ENCODE data around the gene ZNF275. TPM values are rescaled to one million over a fixed set of nuclear protein-coding genes. Genes with fewer than 3 reads are reported as not detected.

ZNF275 gene
- total RNA-seq, 4 donors from 2014 or later = 11.8 to 15.9 (median 12.6) TPM

GRCh38 chrX:153400146-153401132, 66.5 kb downstream of the ZNF275 start:
- TF ChIP-seq EP300 (IDR thresholded peaks at IDR 0.05) = no peak
- TF ChIP-seq CTCF (IDR thresholded peaks at IDR 0.05) = peak in 4 of 5 experiments; percentile 34 to 48 (median 41)
- peaks cover 0 to 6% of the 10 kb centered on the region in 2 donors for H3K27me3 ChIP-seq
- H3K36me3 ChIP-seq = no peaks in the 10 kb centered on the region
- H3K4me3 ChIP-seq = no peak overlapping the region
- no peaks in the 10 kb centered on the region for H3K9me3 ChIP-seq
- H3K4me1 ChIP-seq = no peaks in the 10 kb centered on the region
- DNase-seq (ENCODE audit: low spot score in 2 of 2) = no peak
- 74 to 81% methylated on average over 28 to 58 of the region's 60 CpGs for WGBS, 2 donors
- no peak overlapping the region for H3K27ac ChIP-seq

GRCh38 chrX:153401133-153401764, 67.3 kb downstream of the ZNF275 start, which contains the start of gene PNMA6E:
PNMA6E (minus strand) TSS chrX:153401350; CDS start chrX:153398849, 2,501 bp downstream.
- TF ChIP-seq POLR2A (IDR thresholded peaks at IDR 0.05) (no peak), EP300 (IDR thresholded peaks at IDR 0.05) (no peak), CTCF (IDR thresholded peaks at IDR 0.05) (no peak)
- no peak within 1 kb of the TSS for H3K27ac ChIP-seq
- DNase-seq (ENCODE audit: low spot score in 2 of 2) = no peak

More at GRCh38 chrX:153401133-153401764, 67.3 kb downstream of the ZNF275 start, which contains the start of gene PNMA6E:
- Histone ChIP-seq H3K27me3 (peaks cover 0 to 6% of the 10 kb centered on the region in 2 donors), H3K9me3 (no peaks in the 10 kb centered on the region), H3K36me3 (no peaks in the 10 kb centered on the region), H3K4me1 (no peaks in the 10 kb centered on the region), H3K4me3 (no peak within 1 kb of the TSS)
- 91 to 93% methylated on average over 21 to 28 of the region's 29 CpGs for WGBS, 2 donors

Small RNA genes within 50 kb of the gene (small RNA-seq; reads per million reads assigned to genes)
- gene AC152007.1 = not detected

Other genes with a start within 250 kb of the ZNF275 start
- gene MAGEA1, start 154.9 kb upstream of the ZNF275 start, total RNA-seq = not detected
- gene PNMA6F, start 12.4 kb upstream of the ZNF275 start, total RNA-seq = under 1 TPM in 1 of 4 donors, not detected in 3; 0.59 TPM
- not detected for gene PNMA6E, start 67.2 kb downstream of the ZNF275 start, total RNA-seq
- gene ZFP92, start 77.3 kb downstream of the ZNF275 start, total RNA-seq = 1 to 10 TPM in 1 of 4 donors, under 1 TPM in 3; 0.39 to 1.8 (median 0.75) TPM
- gene TREX2, start 111.9 kb downstream of the ZNF275 start, total RNA-seq = 1 to 10 TPM; 1.5 to 4.4 (median 3.3) TPM
- gene HAUS7, start 136.4 kb downstream of the ZNF275 start, total RNA-seq = 10 to 100 TPM; 27.8 to 79.8 (median 30.6) TPM
- 100 to 1,000 TPM in 1 of 4 donors, 10 to 100 TPM in 3; 25.6 to 103 (median 59.0) TPM for gene BGN, start 160.8 kb downstream of the ZNF275 start, total RNA-seq
- not detected for gene ATP2B3, start 183.5 kb downstream of the ZNF275 start, total RNA-seq

All from tibial nerve (tissue), 4 donors.